DMS79 treated with DMSO at 0.1 percent for 48 hours (cell line): Measurements from ENCODE around the gene SKAP1.
"Not testable (repeated sequence)": the region's sequence is repeated elsewhere in the genome, so short reads cannot be mapped to it uniquely, and the experiment has no call there.

Experiments
- DNase-seq: peaks from one replicate; lab custom pipeline; 2025; lab: John Stamatoyannopoulos, UW

Gene SKAP1

DNA sequence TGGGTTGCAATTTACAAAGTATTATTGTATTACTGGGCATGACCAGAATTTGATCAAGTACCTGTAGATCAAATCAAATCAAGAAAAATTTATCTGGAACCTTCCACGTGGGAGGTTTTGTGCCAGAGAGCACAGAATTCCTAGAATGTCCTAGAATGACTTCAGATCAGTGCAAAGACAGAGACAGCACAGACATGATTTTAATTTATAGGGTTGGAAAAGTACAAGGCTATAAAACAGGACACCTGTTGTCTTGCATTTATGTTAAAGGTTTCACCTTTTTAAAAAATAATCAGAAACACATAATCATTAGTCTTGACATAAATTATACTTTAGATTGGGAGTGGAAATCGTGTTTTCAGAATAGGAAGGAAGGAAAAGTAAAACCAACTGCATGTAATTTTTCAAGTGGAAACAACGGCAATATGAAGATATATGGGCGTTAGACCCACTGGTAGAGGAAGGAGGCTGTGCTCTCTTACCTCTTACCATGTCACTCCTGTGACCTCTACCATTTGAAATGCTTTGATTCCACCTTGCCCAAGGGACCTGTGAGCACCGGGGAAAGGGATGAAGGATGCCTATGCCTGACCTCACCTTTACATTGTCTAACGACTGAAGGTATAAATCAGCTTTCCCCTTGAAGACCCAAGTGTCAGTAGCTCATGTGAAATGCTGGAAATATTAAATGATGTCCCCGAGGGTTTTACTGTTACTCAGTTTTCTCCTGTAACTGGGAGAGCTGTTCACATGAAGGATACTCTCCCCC, 222.1 kb downstream of the SKAP1 start:
- DNase-seq, result no peak

DNA sequence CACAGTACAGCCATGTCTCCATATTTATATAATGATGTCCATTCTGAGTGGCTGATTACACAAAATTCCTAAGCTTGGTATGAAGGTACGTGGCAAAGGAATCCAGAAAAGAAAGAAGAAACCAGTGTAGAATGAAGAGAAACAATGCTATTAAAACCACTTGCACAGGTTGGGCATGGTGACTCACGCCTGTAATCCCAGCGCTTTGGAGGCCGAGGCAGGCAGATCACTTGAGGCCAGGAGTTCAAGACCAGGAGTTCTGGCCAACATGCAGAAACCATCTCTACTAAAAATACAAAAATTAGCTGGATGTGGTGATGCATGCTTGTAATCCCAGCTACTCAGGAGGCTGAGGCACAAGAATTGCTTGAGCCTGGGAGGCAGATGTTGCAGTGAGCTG, 223.0 kb downstream of the SKAP1 start:
- not testable (repeated sequence) for DNase-seq

- no peak for DNase-seq
Measured at GRCh38 chr17:48202959-48203358, 227.1 kb downstream of the SKAP1 start.

DNA sequence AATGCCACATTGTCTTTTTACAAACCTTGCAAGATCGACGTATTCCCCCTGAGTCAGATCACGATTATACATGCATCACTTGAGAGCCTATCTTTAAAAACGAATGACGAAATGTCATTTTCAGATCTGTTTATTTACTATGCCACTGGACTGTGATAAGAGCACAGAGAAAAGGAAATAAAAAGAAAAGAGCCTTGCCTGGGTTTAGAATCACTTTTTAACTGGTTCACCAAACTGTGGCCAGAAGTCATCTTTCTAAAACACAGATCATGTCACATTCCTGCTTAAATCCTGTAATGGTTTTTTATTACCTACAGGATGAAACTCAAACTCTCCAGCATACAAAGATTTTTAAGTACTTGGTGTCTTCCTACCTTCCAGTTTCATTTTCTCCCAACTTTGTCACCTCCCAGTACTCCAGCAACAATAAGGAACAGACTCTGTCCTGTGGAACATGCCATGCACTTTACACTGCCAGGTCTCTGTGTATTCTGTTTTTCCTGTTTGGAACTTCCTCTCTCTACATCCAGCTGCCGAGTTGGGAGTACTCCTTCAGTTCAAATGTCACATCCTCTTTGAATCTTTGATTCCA, 231.0 kb downstream of the SKAP1 start:
- DNase-seq, result peak; percentile 69

DNA sequence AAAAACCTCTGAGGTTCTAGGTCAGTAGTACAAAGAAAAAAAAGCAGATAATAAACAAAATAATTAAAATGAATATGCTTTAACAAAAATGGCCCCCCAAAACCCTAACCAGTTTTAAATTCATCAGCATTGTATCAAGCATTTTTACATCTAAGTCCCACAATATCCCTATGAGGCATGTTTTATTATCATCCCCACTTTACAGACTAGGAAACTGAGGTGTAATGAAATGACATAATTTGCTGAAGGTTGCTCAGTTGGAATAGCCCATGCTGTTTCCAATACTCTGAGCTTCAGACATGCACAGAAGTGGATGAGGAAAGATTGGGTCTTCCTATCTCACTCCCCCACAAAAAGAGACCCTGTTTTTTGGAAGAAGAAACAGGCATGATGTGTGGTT, 234.1 kb downstream of the SKAP1 start:
- DNase-seq, result no peak

DNA sequence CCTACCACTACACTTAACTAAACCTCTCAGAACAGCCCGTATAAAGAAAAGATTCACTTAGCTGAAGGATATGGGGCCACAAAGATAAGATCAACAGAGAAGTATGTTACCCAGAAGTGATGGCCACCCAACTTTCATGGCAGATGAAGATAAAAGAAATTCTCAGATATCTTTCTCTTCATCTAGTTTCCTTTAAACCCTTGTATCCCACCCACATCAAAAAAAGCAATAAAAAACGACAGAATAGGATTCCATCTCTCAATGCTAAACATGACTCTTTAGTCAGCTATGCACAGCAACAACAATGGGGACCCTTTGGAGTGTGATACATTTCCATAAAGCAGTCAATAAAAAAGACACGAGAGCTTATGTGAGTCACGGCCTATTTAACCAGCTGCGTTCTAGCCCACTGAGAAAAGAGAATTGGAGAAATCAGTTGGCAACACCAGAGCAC, 235.9 kb downstream of the SKAP1 start:
- peak; percentile 72 for DNase-seq

DNA sequence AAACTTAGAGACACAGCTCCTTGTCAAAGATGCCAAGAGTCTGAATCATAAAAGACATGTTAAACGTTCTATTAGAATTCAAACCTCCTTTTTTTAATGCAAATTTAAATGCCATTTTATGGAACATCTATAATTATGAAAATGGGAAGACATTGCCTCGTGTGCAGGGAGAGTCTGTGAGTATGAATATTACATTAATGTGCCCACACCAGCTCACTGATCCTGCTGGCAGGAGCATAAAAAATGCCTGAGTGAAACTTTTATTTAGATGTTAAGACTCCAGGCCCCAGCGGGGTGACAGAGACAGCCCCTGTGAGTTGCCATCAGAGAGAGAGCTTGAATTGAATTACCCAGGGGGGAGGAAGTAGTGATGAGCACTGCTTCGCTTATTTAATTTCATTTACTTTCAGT, 237.7 kb downstream of the SKAP1 start:
- no peak for DNase-seq

GRCh38 chr17:48191362-48191761, 238.7 kb downstream of the SKAP1 start:
- no peak for DNase-seq

GRCh38 chr17:48190871-48191270, 239.1 kb downstream of the SKAP1 start:
- no peak for DNase-seq

GRCh38 chr17:48187872-48188608, 242.0 kb downstream of the SKAP1 start:
- peak; percentile 86 for DNase-seq

DNA sequence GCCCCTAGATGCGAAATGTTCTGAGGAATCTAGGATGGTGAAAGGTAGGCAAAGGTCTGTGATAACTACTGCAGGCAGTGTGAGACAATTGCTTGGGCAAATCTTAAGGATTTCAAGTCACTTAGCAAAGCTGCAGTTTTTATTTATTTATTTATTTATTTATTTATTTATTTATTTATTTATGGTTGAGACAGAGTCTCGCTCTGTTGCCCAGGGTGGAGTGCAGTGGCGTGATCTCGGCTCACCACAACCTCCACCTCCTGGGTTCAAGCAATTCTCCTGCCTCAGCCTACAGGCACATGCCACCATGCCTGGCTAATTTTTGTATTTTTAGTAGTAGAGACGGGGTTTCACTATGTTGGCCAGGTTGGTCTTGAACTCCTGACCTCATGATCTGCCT, 243.7 kb downstream of the SKAP1 start:
- DNase-seq, result not testable (repeated sequence)

GRCh38 chr17:48184721-48185120, 245.3 kb downstream of the SKAP1 start:
- no peak for DNase-seq

DNA sequence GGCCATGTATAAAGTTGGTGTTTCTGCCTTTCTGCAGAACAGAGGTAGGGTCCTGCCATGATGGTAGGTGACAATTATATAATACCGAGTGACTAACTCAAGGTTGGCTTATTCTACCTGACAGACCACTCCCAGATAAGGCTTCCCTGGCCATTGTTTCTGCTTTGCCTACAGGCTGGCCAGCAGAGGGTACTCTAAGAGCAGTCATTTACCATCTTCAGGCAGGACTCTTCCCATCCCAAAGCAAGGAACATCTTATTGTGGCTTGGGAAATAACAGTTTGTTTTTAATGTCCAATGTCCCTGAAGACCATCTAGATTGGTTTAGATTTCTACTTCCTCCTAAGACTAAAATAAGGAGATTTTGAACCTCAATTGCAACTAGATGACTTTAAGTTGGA, 248.4 kb downstream of the SKAP1 start:
- peak; percentile 14 for DNase-seq

GRCh38 chr17:48180842-48181629, 249.0 kb downstream of the SKAP1 start:
- DNase-seq, result no peak

DNA sequence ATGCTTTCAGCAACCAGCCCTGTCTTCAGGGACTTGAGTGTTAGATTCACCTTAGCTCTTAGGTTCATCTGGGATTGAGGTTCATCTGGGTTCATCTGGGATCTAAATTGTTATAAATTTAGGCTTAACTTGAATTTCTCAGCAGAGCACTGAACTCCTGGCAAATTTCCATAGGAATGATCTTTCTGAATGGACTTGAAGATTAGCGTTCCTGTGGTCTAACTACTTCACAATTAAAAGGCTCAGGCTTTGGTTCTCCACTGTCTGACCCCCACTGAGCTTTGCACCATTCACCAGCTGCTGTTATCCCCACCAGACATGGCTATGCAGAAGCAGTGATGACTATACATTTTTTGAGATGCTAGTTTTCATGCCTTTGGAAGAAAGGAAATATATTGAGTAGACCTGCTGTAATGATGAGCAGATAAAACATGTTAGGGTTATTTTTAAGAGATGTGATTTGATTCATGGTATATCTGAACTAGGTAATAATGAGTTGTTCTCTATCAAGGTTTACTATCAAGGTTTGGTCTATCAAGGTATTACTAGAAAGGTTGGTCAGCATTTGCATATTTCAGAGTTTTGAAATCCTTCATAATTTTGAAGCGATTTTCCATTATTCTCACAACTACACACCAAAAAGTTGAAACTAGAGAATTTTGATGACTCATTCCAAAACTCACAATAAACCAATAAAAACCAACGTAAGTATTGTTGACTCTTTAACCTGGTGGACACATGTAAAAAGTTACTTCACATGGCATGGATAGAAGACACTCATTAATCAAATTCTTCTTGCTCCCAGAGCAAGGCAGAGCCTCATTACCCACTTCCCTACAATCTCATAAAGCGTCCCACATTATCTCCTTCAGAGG, 250.7 kb downstream of the SKAP1 start:
- DNase-seq, result peak; percentile 27

DNA sequence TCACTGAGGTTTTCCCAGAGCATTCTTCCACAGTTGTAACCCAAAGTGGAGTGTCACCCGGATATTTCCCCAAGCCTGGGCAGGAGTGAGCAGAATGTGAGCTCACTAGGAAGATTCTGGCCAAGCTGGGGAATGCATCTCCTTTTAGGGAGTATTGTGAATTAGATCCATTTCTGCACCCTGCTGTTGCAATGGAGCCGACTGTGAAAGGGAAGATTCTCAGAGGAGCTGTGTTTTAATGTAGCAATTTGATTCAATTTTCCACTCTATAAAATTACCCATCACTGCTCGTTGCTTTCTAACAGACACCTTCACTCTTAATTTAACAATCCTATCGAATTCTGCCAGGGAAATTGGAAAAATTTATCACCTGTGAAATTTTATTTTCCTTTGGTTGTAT, 251.7 kb downstream of the SKAP1 start:
- no peak for DNase-seq

GRCh38 chr17:48177816-48178215, 252.2 kb downstream of the SKAP1 start:
- DNase-seq, result no peak

GRCh38 chr17:48176471-48176855, 253.6 kb downstream of the SKAP1 start:
- no peak for DNase-seq

DNA sequence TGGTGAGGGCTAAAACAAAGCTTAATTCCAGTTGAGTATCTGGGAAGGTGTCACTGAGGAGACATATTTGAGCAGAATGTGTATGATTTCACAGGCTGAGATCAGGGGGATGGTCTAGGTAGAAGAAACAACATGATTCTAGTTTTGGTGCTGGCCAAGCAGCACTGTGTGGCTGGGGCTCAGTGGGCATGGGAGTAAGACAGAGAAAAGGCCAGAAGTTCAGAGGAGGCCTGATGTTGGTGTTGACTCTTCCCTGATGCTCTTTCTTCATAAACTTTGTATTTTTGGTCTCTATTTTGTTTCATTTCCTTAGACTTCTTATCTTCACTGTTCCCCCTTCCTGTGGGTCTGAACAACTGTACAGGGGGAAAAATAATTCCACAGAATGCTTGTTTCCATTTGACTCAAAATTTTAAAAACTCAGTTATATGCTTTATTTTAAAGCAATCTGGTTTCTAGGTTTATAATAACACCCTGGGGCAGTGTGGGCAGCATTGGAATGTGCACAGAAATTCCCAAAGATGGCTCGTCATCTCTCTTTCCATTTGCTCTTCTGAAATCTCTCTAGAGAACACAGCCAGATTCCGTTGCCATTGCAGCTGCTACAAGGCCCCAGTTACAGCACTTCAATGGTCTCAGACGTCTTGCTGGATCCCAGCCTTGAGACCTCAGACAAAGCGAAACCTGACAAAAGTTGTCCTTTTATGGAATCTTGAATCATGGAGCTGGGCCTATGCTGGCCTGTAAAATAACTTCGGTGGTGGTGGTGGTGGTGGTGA, 254.1 kb downstream of the SKAP1 start:
- no peak for DNase-seq

GRCh38 chr17:48174833-48175523, 255.0 kb downstream of the SKAP1 start:
- no peak for DNase-seq
